ENCODE measurements around the gene DHX32. TPM values are rescaled to one million over a fixed set of nuclear protein-coding genes. Genes with fewer than 3 reads are reported as not detected.

DHX32 gene
- polyA plus RNA-seq, 1 donor (not counting 4 experiments of a cell fraction or from before 2014, with no cell fraction given): 48.3 TPM

DNA sequence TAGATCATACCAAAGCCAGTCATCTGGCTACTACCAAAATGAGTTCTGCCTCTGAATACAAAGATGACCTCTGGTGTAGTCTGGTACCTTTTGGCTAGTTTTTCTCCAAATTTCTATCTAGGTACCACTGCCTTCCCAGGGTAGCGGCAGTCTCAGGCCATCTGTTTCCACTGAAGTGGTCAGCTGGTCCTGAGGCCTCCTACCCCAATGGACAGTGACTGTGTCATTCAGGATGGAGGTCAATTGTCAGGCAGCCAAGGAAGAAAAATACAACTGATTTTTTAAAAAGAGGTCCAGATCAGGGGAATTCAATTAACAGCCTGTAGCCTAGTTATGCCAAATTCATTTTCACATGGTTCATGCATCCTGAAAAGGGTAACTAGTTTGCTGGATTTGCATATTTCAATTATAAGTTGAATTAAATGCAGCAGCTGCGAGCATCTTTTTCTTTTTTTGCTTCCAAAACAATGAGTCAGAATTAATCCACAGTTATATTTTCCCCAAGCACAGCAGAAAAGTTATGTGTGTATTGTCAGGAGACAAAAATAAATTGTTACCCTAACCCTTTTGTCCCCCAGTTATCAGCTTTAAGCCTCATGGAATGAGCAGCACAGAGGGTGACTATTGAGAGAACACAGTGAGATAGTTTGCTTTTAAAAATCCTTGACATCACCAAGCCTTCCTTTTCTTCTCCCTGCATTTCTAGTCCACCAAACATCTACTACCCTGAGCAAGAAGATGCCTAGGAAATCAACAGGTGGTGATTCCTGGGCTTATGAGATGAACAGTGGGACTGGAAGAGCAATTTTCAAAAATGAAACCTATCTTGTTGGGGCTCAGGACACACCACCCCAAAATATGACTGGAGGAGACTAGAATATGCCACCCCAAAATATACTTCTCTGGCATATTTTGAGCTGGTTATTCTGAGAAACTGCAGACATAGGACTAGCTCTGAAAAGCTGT lies 30.0 kb downstream of the DHX32 start:
- Histone ChIP-seq H3K4me1 (ENCODE audit: control insufficient read depth, extremely low read depth, insufficient read depth, low read length) (no peaks in the 10 kb centered on the region), H2AFZ (ENCODE audit: control insufficient read depth, low read length) (no peak overlapping the region), H3K27ac (ENCODE audit: control insufficient read depth, insufficient read depth, low read length) (no peak overlapping the region), H3K9me1 (ENCODE audit: control insufficient read depth, extremely low read depth, insufficient read depth, low read length) (no peaks in the 10 kb centered on the region), H3K4me3 (ENCODE audit: control insufficient read depth in 2 of 3, extremely low read depth in 1 of 3, insufficient read depth in 2 of 3, low read depth in 1 of 3, low read length in 3 of 3) (no peak overlapping the region), H3K9ac (ENCODE audit: control insufficient read depth, extremely low read depth, insufficient read depth, low read length) (no peak overlapping the region), H3K36me3 (ENCODE audit: control insufficient read depth in 2 of 2, extremely low read depth in 1 of 2, insufficient read depth in 2 of 2, low read length in 2 of 2) (peaks cover 18 to 19% of the 10 kb centered on the region in 2 experiments), H3K9me3 (ENCODE audit: control insufficient read depth, low read depth, low read length) (no peaks in the 10 kb centered on the region), H3K4me2 (ENCODE audit: control insufficient read depth, extremely low read depth, insufficient read depth, low read depth, low read length) (no peak overlapping the region), H4K20me1 (ENCODE audit: control insufficient read depth, extremely low read depth, insufficient read depth, low read length) (no peaks in the 10 kb centered on the region), H3K79me2 (ENCODE audit: control insufficient read depth, insufficient read depth, low read length) (no peaks in the 10 kb centered on the region), H3K27me3 (ENCODE audit: control insufficient read depth, extremely low read depth, insufficient read depth, low read length) (no peaks in the 10 kb centered on the region)
- TF ChIP-seq, protein P1, sequence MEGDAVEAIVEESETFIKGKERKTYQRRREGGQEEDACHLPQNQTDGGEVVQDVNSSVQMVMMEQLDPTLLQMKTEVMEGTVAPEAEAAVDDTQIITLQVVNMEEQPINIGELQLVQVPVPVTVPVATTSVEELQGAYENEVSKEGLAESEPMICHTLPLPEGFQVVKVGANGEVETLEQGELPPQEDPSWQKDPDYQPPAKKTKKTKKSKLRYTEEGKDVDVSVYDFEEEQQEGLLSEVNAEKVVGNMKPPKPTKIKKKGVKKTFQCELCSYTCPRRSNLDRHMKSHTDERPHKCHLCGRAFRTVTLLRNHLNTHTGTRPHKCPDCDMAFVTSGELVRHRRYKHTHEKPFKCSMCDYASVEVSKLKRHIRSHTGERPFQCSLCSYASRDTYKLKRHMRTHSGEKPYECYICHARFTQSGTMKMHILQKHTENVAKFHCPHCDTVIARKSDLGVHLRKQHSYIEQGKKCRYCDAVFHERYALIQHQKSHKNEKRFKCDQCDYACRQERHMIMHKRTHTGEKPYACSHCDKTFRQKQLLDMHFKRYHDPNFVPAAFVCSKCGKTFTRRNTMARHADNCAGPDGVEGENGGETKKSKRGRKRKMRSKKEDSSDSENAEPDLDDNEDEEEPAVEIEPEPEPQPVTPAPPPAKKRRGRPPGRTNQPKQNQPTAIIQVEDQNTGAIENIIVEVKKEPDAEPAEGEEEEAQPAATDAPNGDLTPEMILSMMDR (optimal IDR thresholded peaks at IDR 0.05 in 1 of 3, IDR thresholded peaks at IDR 0.05 in 1 of 3, conservative IDR thresholded peaks at IDR 0.05 in 1 of 3; ENCODE audit: extremely low read depth in 1 of 3, insufficient read depth in 2 of 3, low read length in 3 of 3): no peak
- TF ChIP-seq EZH2 (IDR thresholded peaks at IDR 0.05; ENCODE audit: low read length): no peak
- FAIRE-seq (no peak), DNase-seq (ENCODE audit: low read depth, low spot score) (no peak)
- dilution Hi-C loops (cut with MboI; ENCODE audit: extremely low pct_ligation_motif_present, low sequenced_read_pairs): no loop called here

DNA sequence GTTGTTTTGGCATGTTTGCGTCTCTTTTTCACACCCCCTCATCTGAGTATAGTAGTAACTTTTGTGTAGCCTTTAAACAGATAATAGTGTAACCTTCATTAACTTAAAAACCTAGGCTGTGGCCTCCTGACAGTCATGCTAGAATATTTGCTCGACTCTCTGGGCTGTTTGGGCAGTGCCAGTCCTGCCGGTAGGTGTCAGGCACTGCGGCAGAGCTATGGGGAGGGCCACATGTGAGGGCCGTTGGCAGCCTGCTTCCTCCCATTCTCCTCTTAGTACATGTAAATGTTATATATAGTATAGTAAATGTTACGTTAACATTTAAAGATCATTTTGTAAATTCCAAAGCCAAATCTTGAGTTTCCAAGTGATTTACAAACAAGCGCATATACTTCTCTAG lies 31.6 kb downstream of the DHX32 start:
- TF ChIP-seq EZH2 (IDR thresholded peaks at IDR 0.05; ENCODE audit: low read length): no peak
- TF ChIP-seq, protein P1 (optimal IDR thresholded peaks at IDR 0.05 in 1 of 3, IDR thresholded peaks at IDR 0.05 in 1 of 3, conservative IDR thresholded peaks at IDR 0.05 in 1 of 3; ENCODE audit: extremely low read depth in 1 of 3, insufficient read depth in 2 of 3, low read length in 3 of 3): no peak
- Histone ChIP-seq H3K4me2 (ENCODE audit: control insufficient read depth, extremely low read depth, insufficient read depth, low read depth, low read length) (no peak overlapping the region), H3K79me2 (ENCODE audit: control insufficient read depth, insufficient read depth, low read length) (no peaks in the 10 kb centered on the region), H3K27me3 (ENCODE audit: control insufficient read depth, extremely low read depth, insufficient read depth, low read length) (no peaks in the 10 kb centered on the region), H3K4me1 (ENCODE audit: control insufficient read depth, extremely low read depth, insufficient read depth, low read length) (no peaks in the 10 kb centered on the region), H3K4me3 (ENCODE audit: control insufficient read depth in 2 of 3, extremely low read depth in 1 of 3, insufficient read depth in 2 of 3, low read depth in 1 of 3, low read length in 3 of 3) (no peak overlapping the region), H4K20me1 (ENCODE audit: control insufficient read depth, extremely low read depth, insufficient read depth, low read length) (no peaks in the 10 kb centered on the region), H3K36me3 (ENCODE audit: control insufficient read depth in 2 of 2, extremely low read depth in 1 of 2, insufficient read depth in 2 of 2, low read length in 2 of 2) (peaks cover 18 to 22% of the 10 kb centered on the region in 2 experiments), H3K9me3 (ENCODE audit: control insufficient read depth, low read depth, low read length) (no peaks in the 10 kb centered on the region), H3K9ac (ENCODE audit: control insufficient read depth, extremely low read depth, insufficient read depth, low read length) (no peak overlapping the region), H3K9me1 (ENCODE audit: control insufficient read depth, extremely low read depth, insufficient read depth, low read length) (no peaks in the 10 kb centered on the region), H3K27ac (ENCODE audit: control insufficient read depth, insufficient read depth, low read length) (no peak overlapping the region), H2AFZ (ENCODE audit: control insufficient read depth, low read length) (no peak overlapping the region)
- FAIRE-seq: no peak
- dilution Hi-C loops (cut with MboI; ENCODE audit: extremely low pct_ligation_motif_present, low sequenced_read_pairs): no loop called here
- no peak for DNase-seq (ENCODE audit: low read depth, low spot score)
